Memory B cell (primary cell): ENCODE results near the gene TNXB.
A peak's percentile ranks its signal among the peaks of the same experiment; 100 is the strongest.
"Not testable (repeated sequence)": the region's sequence is repeated elsewhere in the genome, so short reads cannot be mapped to it uniquely, and the experiment has no call there.

Source experiments
- ATAC-seq: fragments of 150-1000 bp; cut with Tn5 transposase; 2 replicates; pipeline ENCODE4 v1.10.0; 2021; ENCODE audit warnings: low read depth, mild to moderate bottlenecking, moderate library complexity
- DNase-seq, 2 donors: peaks; one replicate each; pipeline ENCODE4 v3.0.0; 2022; ENCODE audit warnings: low spot score in 2 of 2
- H3K27ac Mint-ChIP-seq: one replicate; pipeline ENCODE4 v1.8.0; 2022; ENCODE audit warnings: mild to moderate bottlenecking, moderate library complexity, mixed read lengths
- H3K27me3 Mint-ChIP-seq: one replicate; pipeline ENCODE4 v1.8.0; 2022; ENCODE audit warnings: mixed read lengths
- H3K36me3 Mint-ChIP-seq: one replicate; pipeline ENCODE4 v1.8.0; 2022; ENCODE audit warnings: mild to moderate bottlenecking, mixed read lengths
- H3K4me1 Mint-ChIP-seq: one replicate; pipeline ENCODE4 v1.8.0; 2022; ENCODE audit warnings: mixed read lengths
- H3K4me3 Mint-ChIP-seq: one replicate; pipeline ENCODE4 v1.8.0; 2022; ENCODE audit warnings: mild to moderate bottlenecking, moderate library complexity, mixed read lengths
- H3K9me3 Mint-ChIP-seq: one replicate; pipeline ENCODE4 v1.8.0; 2022; ENCODE audit warnings: mixed read lengths

TNXB gene

DNA sequence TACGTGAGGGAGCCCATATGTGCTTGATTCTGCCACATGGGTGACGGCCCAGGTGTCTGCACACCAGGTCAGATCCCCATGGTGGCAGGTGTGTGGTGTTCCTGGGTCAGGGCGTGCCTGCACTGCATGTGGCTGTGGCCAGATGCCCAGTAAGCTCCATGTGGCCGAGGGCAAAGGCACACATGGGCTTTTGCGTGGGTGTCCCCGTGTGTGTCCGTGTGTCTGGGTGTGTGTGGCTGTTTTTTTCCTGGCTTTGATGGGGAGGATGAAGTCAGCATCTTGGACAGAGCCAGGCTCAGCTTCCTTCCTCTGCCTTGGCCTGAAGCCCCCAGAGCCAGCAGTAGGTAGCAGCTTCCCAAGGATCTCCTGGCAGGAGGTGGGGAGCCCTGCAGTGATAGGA lies 1.5 kb upstream of the TNXB start:
- Mint-ChIP-seq H3K4me1 (peaks cover 27% of the 10 kb centered on the region), H3K9me3 (no peaks in the 10 kb centered on the region), H3K27me3 (peaks cover 7% of the 10 kb centered on the region), H3K36me3 (peaks cover 10% of the 10 kb centered on the region), H3K27ac (no peak overlapping the region), H3K4me3 (no peak overlapping the region)
- DNase-seq, result no peak
- no peak for ATAC-seq

DNA sequence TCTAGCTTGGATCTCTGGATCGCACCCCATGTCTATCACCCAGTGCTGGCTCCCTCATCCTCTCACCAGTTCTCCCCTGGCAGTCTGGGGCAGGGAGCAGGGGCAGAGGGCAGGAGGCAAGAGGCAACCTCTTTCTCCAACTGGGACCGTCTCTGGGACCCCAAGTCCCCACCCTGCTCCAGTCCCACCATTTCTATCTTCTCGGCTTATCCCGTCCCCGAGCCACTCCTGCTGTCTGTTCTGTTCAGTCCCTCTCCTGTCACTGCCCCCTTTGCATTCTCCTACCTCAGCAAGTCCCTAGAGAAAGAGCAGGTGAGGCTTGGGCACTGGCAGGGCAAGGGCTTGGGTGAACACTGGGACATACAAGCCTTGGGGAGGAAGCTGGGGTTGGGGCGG lies 625 bp upstream of the TNXB start:
- Mint-ChIP-seq H3K4me3 (no peak overlapping the region), H3K27me3 (peaks cover 11% of the 10 kb centered on the region), H3K27ac (peak overlapping the region; percentile 51), H3K9me3 (no peaks in the 10 kb centered on the region), H3K36me3 (peaks cover 4% of the 10 kb centered on the region), H3K4me1 (peaks cover 26% of the 10 kb centered on the region)
- no peak for DNase-seq
- ATAC-seq, result no peak

DNA sequence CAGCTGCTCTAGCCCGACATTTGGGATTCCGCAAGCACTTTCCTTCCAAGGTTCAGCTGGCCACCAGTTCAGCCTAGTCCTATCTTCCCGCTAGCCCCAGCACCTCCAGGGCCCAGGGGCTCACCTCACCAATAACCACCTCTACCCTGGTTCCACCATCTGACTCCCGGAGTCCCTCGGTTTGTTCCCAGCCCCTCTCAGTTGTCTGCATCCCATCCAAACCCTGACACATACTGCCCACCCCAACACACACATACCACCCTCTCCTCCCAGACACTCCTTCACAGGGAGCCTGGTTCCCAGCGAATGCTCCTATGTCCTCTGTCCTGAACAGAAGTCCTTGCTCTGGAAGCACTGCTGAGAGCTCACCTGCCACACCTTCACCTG lies 418 bp downstream of the TNXB start:
- Mint-ChIP-seq H3K36me3 (peaks cover 4% of the 10 kb centered on the region), H3K4me3 (no peak overlapping the region), H3K9me3 (no peaks in the 10 kb centered on the region), H3K27ac (no peak overlapping the region), H3K27me3 (peaks cover 15% of the 10 kb centered on the region), H3K4me1 (peaks cover 26% of the 10 kb centered on the region)
- ATAC-seq (no peak), DNase-seq (no peak)

DNA sequence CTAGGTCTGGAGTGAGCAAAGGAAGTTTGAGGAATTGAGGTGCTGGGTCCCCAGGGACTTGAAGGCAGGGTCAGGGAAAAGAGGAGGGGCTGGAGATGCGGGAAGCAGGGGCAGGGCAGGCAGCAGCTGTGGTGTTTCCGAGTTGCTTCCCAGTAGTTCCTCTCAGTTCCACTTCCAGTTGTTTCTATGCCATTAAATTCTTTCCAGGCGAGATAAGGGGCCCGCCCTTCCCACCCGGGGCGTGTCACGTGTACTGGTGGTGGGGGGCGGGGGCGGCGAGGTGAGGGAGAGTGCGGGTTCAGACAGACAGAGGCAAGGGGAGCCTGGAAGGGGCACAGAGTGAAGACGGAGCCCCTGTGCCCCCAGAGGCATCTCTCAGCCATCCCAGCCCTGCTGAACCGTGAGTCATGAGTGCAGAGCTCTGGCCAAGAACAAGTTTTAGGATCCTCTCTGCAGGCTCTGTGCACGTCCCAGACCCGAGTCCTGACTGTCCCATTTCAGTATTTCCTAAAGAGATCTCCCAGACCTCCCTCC lies 977 bp downstream of the TNXB start:
- Mint-ChIP-seq H3K27ac (no peak overlapping the region), H3K27me3 (peaks cover 18% of the 10 kb centered on the region), H3K4me1 (peaks cover 25% of the 10 kb centered on the region), H3K36me3 (peaks cover 4% of the 10 kb centered on the region), H3K9me3 (no peaks in the 10 kb centered on the region), H3K4me3 (no peak overlapping the region)
- DNase-seq, result no peak
- ATAC-seq, result no peak

DNA sequence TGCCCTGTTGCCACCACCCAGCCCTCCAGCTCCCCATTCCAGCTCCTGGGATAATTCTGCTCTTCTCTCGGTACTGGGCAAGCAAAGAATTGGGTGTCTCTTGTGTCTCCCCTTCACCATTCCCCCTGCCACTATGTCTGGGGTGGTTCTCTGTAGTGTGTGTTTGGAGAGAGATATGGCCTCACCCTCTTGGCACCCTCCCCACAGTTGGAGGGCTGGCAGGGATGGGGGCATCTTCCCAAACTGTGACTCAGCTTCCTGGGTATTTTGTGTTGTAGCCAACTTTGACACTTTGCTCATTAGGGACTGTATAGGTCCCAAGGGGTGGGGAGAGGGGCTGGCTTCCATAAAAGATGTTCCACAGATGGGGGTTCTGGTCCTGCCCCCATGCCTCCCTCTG lies 1.7 kb downstream of the TNXB start:
- no peak overlapping the region for H3K4me3 Mint-ChIP-seq
- H3K27ac Mint-ChIP-seq, result no peak overlapping the region
- peaks cover 2% of the 10 kb centered on the region for H3K36me3 Mint-ChIP-seq
- peaks cover 20% of the 10 kb centered on the region for H3K4me1 Mint-ChIP-seq
- no peak for DNase-seq
- no peak for ATAC-seq
- H3K9me3 Mint-ChIP-seq, result no peaks in the 10 kb centered on the region
- peaks cover 18% of the 10 kb centered on the region for H3K27me3 Mint-ChIP-seq

DNA sequence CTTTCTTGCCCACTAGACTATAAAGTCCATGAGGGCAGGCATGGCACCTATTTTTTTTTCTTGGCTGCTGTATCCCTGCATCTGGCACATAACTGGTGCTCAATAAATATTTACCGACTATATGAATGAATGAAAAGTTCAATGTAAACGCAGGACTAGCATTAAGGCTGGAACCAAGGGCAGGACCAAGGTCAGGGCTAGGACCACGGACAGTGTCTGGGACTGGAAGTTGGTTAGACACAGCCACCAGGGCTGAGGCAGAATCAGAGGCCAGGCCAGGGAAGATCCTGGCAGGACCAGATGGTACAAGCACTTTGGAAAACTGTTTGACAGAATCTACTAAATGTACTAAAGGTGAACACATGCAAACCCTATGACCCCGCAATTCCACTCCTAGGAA lies 3.7 kb downstream of the TNXB start:
- peaks cover 18% of the 10 kb centered on the region for H3K27me3 Mint-ChIP-seq

DNA sequence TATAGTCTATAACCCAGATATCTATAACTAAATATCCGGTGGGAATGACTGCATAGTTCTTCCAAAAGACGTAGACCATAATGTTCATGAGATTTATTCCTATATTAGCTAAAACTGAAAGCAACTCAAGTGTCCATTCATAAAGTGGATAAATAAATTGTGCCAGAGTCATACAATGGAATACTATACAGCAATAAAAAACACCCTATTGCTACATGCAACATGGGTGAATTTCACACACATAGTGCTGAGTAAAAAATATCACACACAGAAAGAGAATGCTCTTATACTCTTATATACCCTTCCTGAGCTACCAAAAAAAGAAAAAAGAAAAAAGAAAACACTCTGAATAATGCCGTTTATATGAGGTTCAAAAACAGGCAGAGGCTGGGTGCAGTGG lies 6.9 kb downstream of the TNXB start:
- DNase-seq, result no peak
- H3K36me3 Mint-ChIP-seq, result peaks cover 5% of the 10 kb centered on the region
- H3K4me1 Mint-ChIP-seq, result no peaks in the 10 kb centered on the region
- no peak overlapping the region for H3K4me3 Mint-ChIP-seq
- H3K27ac Mint-ChIP-seq, result no peak overlapping the region
- no peaks in the 10 kb centered on the region for H3K9me3 Mint-ChIP-seq
- no peak for ATAC-seq
- H3K27me3 Mint-ChIP-seq, result peaks cover 30% of the 10 kb centered on the region

More for the DNA sequence above, 3.7 kb downstream of the TNXB start:
- ATAC-seq (no peak), DNase-seq (no peak)
- Mint-ChIP-seq H3K27ac (no peak overlapping the region), H3K4me1 (peaks cover 20% of the 10 kb centered on the region), H3K4me3 (no peak overlapping the region), H3K36me3 (peaks cover 4% of the 10 kb centered on the region), H3K9me3 (no peaks in the 10 kb centered on the region)

DNA sequence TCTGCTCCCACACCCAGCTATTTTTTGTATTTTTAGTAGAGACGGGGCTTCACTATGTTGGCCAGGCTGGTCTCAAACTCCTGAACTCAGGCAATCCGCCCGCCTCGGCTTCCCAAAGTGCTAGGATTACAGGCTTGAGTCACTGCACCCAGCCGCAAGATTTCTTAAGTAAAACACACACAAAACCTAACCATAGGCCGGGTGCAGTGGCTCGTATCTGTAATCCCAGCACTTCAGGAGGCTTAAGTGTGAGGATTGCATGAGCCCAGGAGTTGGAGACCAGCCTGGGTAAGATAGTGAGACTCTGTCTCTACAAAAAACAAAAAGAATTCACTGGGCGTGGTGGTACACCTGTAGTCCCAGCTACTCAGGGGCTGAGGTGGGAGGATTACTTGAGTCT lies 8.9 kb downstream of the TNXB start:
- not testable (repeated sequence) for H3K4me3 Mint-ChIP-seq, DNase-seq, H3K4me1 Mint-ChIP-seq, H3K36me3 Mint-ChIP-seq, H3K27ac Mint-ChIP-seq, H3K9me3 Mint-ChIP-seq, ATAC-seq
- peaks cover 34% of the 10 kb centered on the region for H3K27me3 Mint-ChIP-seq

DNA sequence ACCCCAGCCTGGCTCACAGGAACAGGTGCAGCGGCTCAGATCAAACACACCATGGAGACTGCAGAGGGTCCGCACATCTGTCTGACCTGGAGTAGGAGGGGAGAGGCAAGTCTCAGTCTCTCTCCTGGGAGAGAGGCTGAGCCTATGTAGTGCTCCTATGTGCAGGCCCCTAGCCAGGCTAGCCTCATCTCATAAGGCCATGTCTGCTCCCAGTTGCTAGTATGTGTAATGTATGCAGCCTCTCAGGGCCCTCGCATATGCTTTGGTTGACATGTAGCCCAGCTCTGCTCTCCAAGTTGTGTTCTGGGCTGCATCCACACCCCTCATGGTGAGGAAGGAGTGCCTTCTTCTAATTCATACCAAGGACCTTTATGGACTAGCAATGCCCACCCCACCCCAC lies 11.8 kb downstream of the TNXB start:
- no peak for ATAC-seq
- Mint-ChIP-seq H3K9me3 (no peaks in the 10 kb centered on the region), H3K4me1 (peaks cover 5% of the 10 kb centered on the region), H3K4me3 (no peak overlapping the region), H3K36me3 (peaks cover 4% of the 10 kb centered on the region), H3K27ac (no peak overlapping the region), H3K27me3 (peaks cover 28% of the 10 kb centered on the region)
- DNase-seq, result no peak

DNA sequence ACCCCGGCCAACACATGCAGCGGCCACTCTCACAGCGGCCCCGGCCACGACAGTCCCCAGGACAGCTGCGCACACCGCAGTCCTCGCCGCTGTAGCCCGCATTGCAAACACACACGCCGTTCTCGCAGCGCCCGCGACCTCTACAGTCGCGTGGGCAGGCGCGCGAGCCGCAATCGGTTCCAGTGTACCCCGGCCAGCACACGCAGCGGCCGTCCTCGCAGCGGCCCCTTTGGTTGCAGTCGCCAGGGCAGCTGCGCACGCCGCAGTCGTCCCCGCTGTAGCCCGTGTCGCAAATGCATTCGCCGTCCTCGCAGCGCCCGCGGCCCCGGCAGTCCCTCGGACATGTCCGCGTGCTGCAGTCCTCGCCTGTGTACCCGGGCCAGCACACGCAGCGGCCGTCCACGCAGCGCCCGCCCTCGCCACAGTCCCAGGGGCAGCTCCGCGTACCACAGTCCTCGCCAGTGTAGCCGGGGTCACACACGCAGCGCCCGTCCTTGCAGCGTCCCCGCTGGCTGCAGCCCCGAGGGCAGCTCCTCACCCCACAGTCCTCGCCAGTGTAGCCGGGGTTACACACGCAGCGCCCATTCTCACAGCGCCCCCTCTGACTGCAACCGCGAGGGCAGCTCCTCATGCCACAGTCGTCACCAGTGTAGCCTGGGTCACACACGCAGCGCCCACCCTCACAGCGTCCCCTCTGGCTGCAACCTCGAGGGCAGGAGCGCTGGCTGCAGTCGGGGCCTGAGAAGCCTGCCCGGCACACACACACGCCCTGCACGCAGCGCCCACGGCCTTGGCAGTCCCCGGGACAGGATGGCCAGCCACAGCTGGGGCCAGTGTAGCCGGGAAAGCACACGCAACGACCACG lies 12.5 kb downstream of the TNXB start:
- no peak overlapping the region for H3K4me3 Mint-ChIP-seq
- H3K9me3 Mint-ChIP-seq, result no peaks in the 10 kb centered on the region
- H3K36me3 Mint-ChIP-seq, result peaks cover 4% of the 10 kb centered on the region
- ATAC-seq (no peak), DNase-seq (no peak)
- H3K27me3 Mint-ChIP-seq, result peaks cover 28% of the 10 kb centered on the region
- H3K4me1 Mint-ChIP-seq, result peaks cover 5% of the 10 kb centered on the region
- H3K27ac Mint-ChIP-seq, result no peak overlapping the region

DNA sequence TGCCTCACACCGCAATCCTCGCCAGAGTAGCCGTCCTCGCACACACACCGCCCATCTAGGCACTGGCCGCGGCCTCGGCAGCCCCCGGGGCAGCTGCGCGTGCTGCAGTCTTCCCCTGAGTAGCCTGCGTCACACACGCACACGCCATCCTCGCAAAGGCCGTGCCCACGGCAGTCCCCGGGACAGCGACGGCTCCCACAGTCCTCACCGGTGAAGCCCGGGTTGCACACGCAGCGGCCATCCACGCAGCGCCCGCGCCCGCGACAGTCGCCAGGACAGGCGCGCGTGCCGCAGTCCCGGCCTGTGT lies 13.1 kb downstream of the TNXB start:
- Mint-ChIP-seq H3K36me3 (peaks cover 4% of the 10 kb centered on the region), H3K27me3 (peaks cover 28% of the 10 kb centered on the region), H3K27ac (no peak overlapping the region), H3K4me3 (no peak overlapping the region), H3K4me1 (peaks cover 5% of the 10 kb centered on the region), H3K9me3 (no peaks in the 10 kb centered on the region)
- DNase-seq, result no peak
- no peak for ATAC-seq

DNA sequence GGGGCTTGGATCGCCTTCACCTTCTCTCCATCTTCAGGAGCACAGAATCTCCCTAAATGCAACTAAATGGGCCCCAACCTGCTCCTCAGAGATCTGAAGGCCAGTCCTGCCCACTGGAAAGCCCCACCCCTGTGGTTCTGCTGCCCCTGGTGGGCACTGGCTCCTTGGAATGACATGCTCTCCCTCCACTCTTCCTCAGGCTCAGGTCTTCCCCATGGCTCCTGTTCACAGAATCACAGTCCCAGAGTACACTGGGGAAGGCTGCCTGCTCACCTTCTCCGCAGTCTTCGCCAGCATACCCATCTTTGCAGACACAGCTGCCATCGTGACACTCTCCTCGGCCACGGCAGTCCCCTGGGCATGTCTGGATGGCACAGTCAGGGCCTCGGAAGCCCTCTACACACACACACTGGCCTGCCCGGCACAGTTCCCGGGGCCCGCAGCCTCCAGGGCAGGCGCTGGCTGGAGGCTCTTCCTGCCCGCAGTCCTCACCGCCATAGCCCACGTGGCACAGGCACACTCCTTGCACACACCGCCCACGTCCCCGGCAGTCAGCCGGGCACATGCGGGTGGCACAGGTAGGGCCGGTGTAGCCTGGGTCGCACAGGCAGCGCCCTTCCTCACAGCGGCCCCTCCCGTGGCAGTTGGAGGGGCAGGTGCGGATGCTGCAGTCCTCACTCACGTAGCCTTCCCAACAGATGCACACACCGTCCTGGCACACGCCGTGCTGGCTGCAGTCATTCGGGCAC lies 13.6 kb downstream of the TNXB start:
- DNase-seq (no peak), ATAC-seq (no peak)
- Mint-ChIP-seq H3K4me1 (peaks cover 5% of the 10 kb centered on the region), H3K9me3 (no peaks in the 10 kb centered on the region), H3K4me3 (no peak overlapping the region), H3K27me3 (peaks cover 28% of the 10 kb centered on the region), H3K36me3 (peaks cover 4% of the 10 kb centered on the region), H3K27ac (no peak overlapping the region)

DNA sequence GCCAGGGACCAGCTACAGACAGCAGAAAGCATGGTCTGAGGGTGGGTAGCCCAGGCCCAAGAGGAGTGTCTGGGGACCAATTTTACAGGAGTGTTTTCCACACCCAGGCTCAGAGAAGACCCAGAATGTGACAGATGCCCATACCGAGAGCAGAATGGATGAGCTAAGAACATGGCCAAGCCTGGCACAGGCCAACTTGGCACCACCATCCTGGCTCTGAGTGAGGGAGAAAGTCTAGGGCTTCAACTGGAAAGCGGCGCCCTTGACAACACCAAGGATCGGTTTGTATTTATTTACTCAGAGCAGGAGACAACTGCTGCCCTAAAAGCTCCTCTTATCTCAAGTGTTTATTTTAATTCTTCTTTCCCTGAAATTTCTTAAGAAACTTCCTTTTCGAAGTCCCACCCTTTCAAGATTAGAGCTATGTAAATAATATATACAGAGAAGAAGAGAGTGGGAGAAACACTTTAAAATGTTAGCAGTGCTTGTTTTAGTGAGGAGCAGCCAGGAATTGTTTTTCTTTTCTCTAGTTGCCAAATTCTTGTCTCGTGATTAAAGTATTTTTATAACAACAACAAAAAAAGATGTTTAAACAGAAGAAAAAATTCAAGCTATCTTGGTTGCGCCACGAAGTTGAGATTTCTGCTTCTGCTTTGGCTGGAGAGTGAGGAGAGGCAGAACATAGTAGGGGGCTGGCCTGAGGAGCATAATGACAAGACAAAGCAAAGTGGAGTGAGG lies 16.2 kb downstream of the TNXB start:
- no peaks in the 10 kb centered on the region for H3K9me3 Mint-ChIP-seq
- ATAC-seq, result no peak
- no peak for DNase-seq
- H3K27ac Mint-ChIP-seq, result no peak overlapping the region
- peaks cover 21% of the 10 kb centered on the region for H3K27me3 Mint-ChIP-seq
- H3K4me3 Mint-ChIP-seq, result no peak overlapping the region
- H3K4me1 Mint-ChIP-seq, result peaks cover 5% of the 10 kb centered on the region
- H3K36me3 Mint-ChIP-seq, result peaks cover 2% of the 10 kb centered on the region
